Measurements from ENCODE around the gene GIN1. TPM values are rescaled to one million over a fixed set of nuclear protein-coding genes. Genes with fewer than 3 reads are reported as not detected.

The GIN1 gene
- total and polyA plus RNA-seq, 10 of the 15 experiments (the other 5 are each of a cell fraction or from before 2014, with no cell fraction given), result 3.3 to 9.7 (median 6.8) TPM

GRCh38 chr5:103119765-103120606 lies at the start of gene GIN1, which contains the start of gene PPIP5K2 (continued):
- TF ChIP-seq BCLAF1 (IDR thresholded peaks at IDR 0.05) (no peak), CHD2 (IDR thresholded peaks at IDR 0.05; ENCODE audit: borderline replicate concordance, low read depth, low read length) (peak; percentile 85), NR2F1 (conservative IDR thresholded peaks at IDR 0.05) (peak; percentile 95), ZNF24 (IDR thresholded peaks at IDR 0.05) (peak; percentile 87), ZSCAN29 (IDR thresholded peaks at IDR 0.05) (no peak), MXI1 (IDR thresholded peaks at IDR 0.05; ENCODE audit: low read depth, low read length) (peak; percentile 100), IRF5 (IDR thresholded peaks at IDR 0.05; ENCODE audit: borderline replicate concordance) (peak; percentile 16; the same call in 1 of the 2 replicates), IKZF1 (conservative IDR thresholded peaks at IDR 0.05) (peak; percentile 92), LARP7 (IDR thresholded peaks at IDR 0.05) (peak; percentile 21; the same call in 1 of the 2 replicates), MAX (IDR thresholded peaks at IDR 0.05; ENCODE audit: low read depth, low read length) (no peak; the same call in 1 of the 2 replicates), RELA (IDR thresholded peaks at IDR 0.05; ENCODE audit: borderline replicate concordance, partially characterized antibody) (peak; percentile 91), CBFB (IDR thresholded peaks at IDR 0.05; ENCODE audit: low read depth) (0 out of 2 replicates have a peak, but pooled peaks have one; percentile 30), ASH2L (IDR thresholded peaks at IDR 0.05; ENCODE audit: borderline replicate concordance, low read depth) (no peak), STAT1 (conservative IDR thresholded peaks at IDR 0.05) (no peak; the same call in 1 of the 2 replicates), ZBTB4 (CRISPR knock-in tag; IDR thresholded peaks at IDR 0.05) (no peak), TARDBP (IDR thresholded peaks at IDR 0.05; ENCODE audit: borderline replicate concordance) (peak; percentile 92), NFIC (IDR thresholded peaks at IDR 0.05; ENCODE audit: low read depth, low read length) (peak; percentile 51; the same call in 1 of the 2 replicates), KLF5 (IDR thresholded peaks at IDR 0.05; ENCODE audit: partially characterized antibody) (no peak), WRNIP1 (IDR thresholded peaks at IDR 0.05; ENCODE audit: borderline replicate concordance, low read depth, low read length) (peak; percentile 95; the same call in 1 of the 2 replicates), NKRF (conservative IDR thresholded peaks at IDR 0.05) (no peak; the same call in 1 of the 2 replicates)
